ENCODE results near the gene RAD17. TPM values are rescaled to one million over a fixed set of nuclear protein-coding genes. Genes with fewer than 3 reads are reported as not detected.
A peak's percentile ranks its signal among the peaks of the same experiment; 100 is the strongest.

Gene RAD17
- total and polyA plus RNA-seq, 2 donors (not counting 3 experiments of a cell fraction or from before 2014, with no cell fraction given), result 10.1 to 18.4 TPM

- ChIA-PET POLR2A (no interaction called here), CTCF (interaction anchor here (0.7 to 4.5 kb wide), 23 partner anchors 8 to 311 kb away, joined by 3 to 47 read pairs (median 4); partner anchors contain the start of genes CCNB1, CDK7 and SLC30A5)
- no peaks in the 10 kb centered on the region for H3K9me1 ChIP-seq (replicated peaks; ENCODE audit: control insufficient read depth, extremely low read depth, insufficient read depth, low read length)
- dilution Hi-C loops (cut with MboI; ENCODE audit: extremely low pct_ligation_motif_present, low sequenced_read_pairs), result no loop called here
- H3K79me2 ChIP-seq (ENCODE audit: control insufficient read depth, insufficient read depth, low read length), result no peaks in the 10 kb centered on the region
- intact Hi-C loops (cut with micrococcal nuclease), result loop anchor here (1.0 to 5.0 kb wide), 6 partner anchors 34 to 292 kb away; partner anchors contain the start of genes AK6, CCNB1, CDK7 and RAD17
- H3K9me3 ChIP-seq (replicated peaks; ENCODE audit: control insufficient read depth, insufficient read depth, low read length), result no peaks in the 10 kb centered on the region
- H3K27me3 ChIP-seq (ENCODE audit: control insufficient read depth in 2 of 2, insufficient read depth in 2 of 2, low read length in 2 of 2), result no peaks in the 10 kb centered on the region
- H3K9ac ChIP-seq (replicated peaks; ENCODE audit: extremely low read depth, insufficient read depth, low read length), result no peak overlapping the region
- DNase-seq (ENCODE audit: low read depth, low spot score), result peak; percentile 69
- no peak overlapping the region for H3K27ac ChIP-seq (ENCODE audit: insufficient read depth, low read depth, low read length)
- peak overlapping the region; percentile 40 for H2AFZ ChIP-seq (ENCODE audit: low read depth, low read length)
- no peaks in the 10 kb centered on the region for H3K36me3 ChIP-seq (ENCODE audit: control insufficient read depth in 2 of 2, extremely low read depth in 1 of 2, insufficient read depth in 2 of 2, low read length in 2 of 2)
- no peaks in the 10 kb centered on the region for H4K20me1 ChIP-seq (replicated peaks; ENCODE audit: control insufficient read depth, extremely low read depth, insufficient read depth, low read length)
- TF ChIP-seq MAX (IDR thresholded peaks at IDR 0.05; ENCODE audit: insufficient read depth, insufficient read length), result no peak
- peak; percentile 77 to 97 for TF ChIP-seq CTCF (IDR thresholded peaks at IDR 0.05; ENCODE audit: extremely low read depth in 1 of 2, insufficient read depth in 1 of 2, low read depth in 1 of 2, low read length in 2 of 2)
- peaks cover 7% of the 10 kb centered on the region for H3K4me1 ChIP-seq (ENCODE audit: control insufficient read depth, extremely low read depth, insufficient read depth, low read length)
- no TSS peak for BruUV-seq (replicated peaks)
- H3K4me2 ChIP-seq (ENCODE audit: insufficient read depth, low read length), result no peak overlapping the region
- no peak overlapping the region for H3K4me3 ChIP-seq (replicated peaks in 1 of 3; ENCODE audit: insufficient read depth in 1 of 3, low read depth in 1 of 3, low read length in 3 of 3)
- FAIRE-seq, result peak; percentile 90
These were observed 34.8 kb upstream of the RAD17 start for GRCh38 chr5:69334793-69335268.

GRCh38 chr5:69335341-69335935 is 34.2 kb upstream of the RAD17 start:
- Histone ChIP-seq H3K4me1 (ENCODE audit: control insufficient read depth, extremely low read depth, insufficient read depth, low read length) (peaks cover 7% of the 10 kb centered on the region), H3K36me3 (ENCODE audit: control insufficient read depth in 2 of 2, extremely low read depth in 1 of 2, insufficient read depth in 2 of 2, low read length in 2 of 2) (no peaks in the 10 kb centered on the region), H3K4me2 (ENCODE audit: insufficient read depth, low read length) (no peak overlapping the region), H2AFZ (ENCODE audit: low read depth, low read length) (peak overlapping the region; percentile 1), H3K9me1 (replicated peaks; ENCODE audit: control insufficient read depth, extremely low read depth, insufficient read depth, low read length) (no peaks in the 10 kb centered on the region), H3K9ac (replicated peaks; ENCODE audit: extremely low read depth, insufficient read depth, low read length) (no peak overlapping the region), H3K27me3 (ENCODE audit: control insufficient read depth in 2 of 2, insufficient read depth in 2 of 2, low read length in 2 of 2) (no peaks in the 10 kb centered on the region), H3K79me2 (ENCODE audit: control insufficient read depth, insufficient read depth, low read length) (no peaks in the 10 kb centered on the region), H3K4me3 (replicated peaks in 1 of 3; ENCODE audit: insufficient read depth in 1 of 3, low read depth in 1 of 3, low read length in 3 of 3) (no peak overlapping the region), H4K20me1 (replicated peaks; ENCODE audit: control insufficient read depth, extremely low read depth, insufficient read depth, low read length) (no peaks in the 10 kb centered on the region), H3K27ac (ENCODE audit: insufficient read depth, low read depth, low read length) (no peak overlapping the region), H3K9me3 (replicated peaks; ENCODE audit: control insufficient read depth, insufficient read depth, low read length) (no peaks in the 10 kb centered on the region)
- dilution Hi-C loops (cut with MboI; ENCODE audit: extremely low pct_ligation_motif_present, low sequenced_read_pairs), result no loop called here
- POLR2A ChIA-PET, result no interaction called here
- FAIRE-seq (no peak), DNase-seq (ENCODE audit: low read depth, low spot score) (no peak)
- intact Hi-C loops (cut with micrococcal nuclease), result loop anchor here (2.0 kb wide), 2 partner anchors 33 to 101 kb away; partner anchors contain the start of genes AK6, CDK7, RAD17 and TAF9
- CTCF ChIA-PET, result interaction anchor here (0.9 to 4.5 kb wide), 16 partner anchors 8 to 292 kb away, joined by 3 to 47 read pairs (median 5); partner anchors contain the start of genes CCNB1 and SLC30A5
- no TSS peak for BruUV-seq (replicated peaks)
- TF ChIP-seq FOS (IDR thresholded peaks at IDR 0.05; ENCODE audit: borderline replicate concordance, insufficient read depth, low read length) (no peak), POLR2A (IDR thresholded peaks at IDR 0.05; ENCODE audit: low read depth, low read length) (no peak), GATA2 (IDR thresholded peaks at IDR 0.05; ENCODE audit: insufficient read depth, insufficient read length, low read depth, low read length) (no peak), CTCF (IDR thresholded peaks at IDR 0.05; ENCODE audit: extremely low read depth in 1 of 2, insufficient read depth in 1 of 2, low read depth in 1 of 2, low read length in 2 of 2) (no peak), MAX (IDR thresholded peaks at IDR 0.05; ENCODE audit: insufficient read depth, insufficient read length) (no peak), MYC (IDR thresholded peaks at IDR 0.05; ENCODE audit: low read depth, low read length) (no peak), JUN (IDR thresholded peaks at IDR 0.05; ENCODE audit: borderline replicate concordance, insufficient read depth, insufficient read length, low read depth) (no peak)

Data from endothelial cell of umbilical vein (primary cell).